Tibial nerve (tissue), 4 donors: ENCODE data around the gene FYTTD1.

Source experiments
- EP300 ChIP-seq, 2 donors: sonication (generic); formaldehyde crosslinking; IDR thresholded peaks; one replicate each; pipeline ENCODE4 v1.6.1; 2017; ENCODE audit warnings: antibody characterized with exemption in 2 of 2, mild to moderate bottlenecking in 1 of 2
- POLR2A ChIP-seq, 2 donors: fragments of 450-650 bp; IDR thresholded peaks; one replicate each; pipeline ENCODE4 v1.6.1; 2017; ENCODE audit warnings: antibody characterized with exemption in 2 of 2, mild to moderate bottlenecking in 2 of 2, moderate library complexity in 2 of 2
- TF ChIP-seq, protein P1 (sequence below), 5 experiments: fragments of 200-600 bp in 3 of 5; fragments of 450-650 bp in 2 of 5; sonication (generic) in 3 of 5; IDR thresholded peaks; one replicate each; pipeline ENCODE4 v1.5.1; 2016 to 2019; ENCODE audit warnings: antibody characterized with exemption in 5 of 5, mild to moderate bottlenecking in 3 of 5, moderate library complexity in 2 of 5

DNA sequence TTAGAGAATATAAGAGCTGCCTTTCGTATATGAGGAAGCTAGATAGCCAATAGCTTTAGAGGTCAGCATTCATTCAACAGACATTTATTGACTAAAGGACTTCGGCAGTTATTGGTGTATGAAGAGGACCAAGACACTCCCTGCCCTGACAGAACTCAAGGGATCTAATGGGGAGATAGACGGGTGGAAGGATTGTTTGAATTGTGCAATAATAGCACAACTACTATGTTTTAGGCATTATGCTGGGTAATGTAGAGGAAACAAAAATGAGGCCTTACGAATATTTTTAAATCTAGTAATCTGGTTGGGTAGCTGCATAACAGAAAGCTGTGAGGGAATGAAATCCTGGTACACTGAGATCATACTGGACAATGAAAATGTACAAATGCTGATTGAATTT lies 46.4 kb downstream of the FYTTD1 start:
- TF ChIP-seq, protein P1, sequence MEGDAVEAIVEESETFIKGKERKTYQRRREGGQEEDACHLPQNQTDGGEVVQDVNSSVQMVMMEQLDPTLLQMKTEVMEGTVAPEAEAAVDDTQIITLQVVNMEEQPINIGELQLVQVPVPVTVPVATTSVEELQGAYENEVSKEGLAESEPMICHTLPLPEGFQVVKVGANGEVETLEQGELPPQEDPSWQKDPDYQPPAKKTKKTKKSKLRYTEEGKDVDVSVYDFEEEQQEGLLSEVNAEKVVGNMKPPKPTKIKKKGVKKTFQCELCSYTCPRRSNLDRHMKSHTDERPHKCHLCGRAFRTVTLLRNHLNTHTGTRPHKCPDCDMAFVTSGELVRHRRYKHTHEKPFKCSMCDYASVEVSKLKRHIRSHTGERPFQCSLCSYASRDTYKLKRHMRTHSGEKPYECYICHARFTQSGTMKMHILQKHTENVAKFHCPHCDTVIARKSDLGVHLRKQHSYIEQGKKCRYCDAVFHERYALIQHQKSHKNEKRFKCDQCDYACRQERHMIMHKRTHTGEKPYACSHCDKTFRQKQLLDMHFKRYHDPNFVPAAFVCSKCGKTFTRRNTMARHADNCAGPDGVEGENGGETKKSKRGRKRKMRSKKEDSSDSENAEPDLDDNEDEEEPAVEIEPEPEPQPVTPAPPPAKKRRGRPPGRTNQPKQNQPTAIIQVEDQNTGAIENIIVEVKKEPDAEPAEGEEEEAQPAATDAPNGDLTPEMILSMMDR (IDR thresholded peaks at IDR 0.05) = no peak
- TF ChIP-seq POLR2A (IDR thresholded peaks at IDR 0.05) (no peak), EP300 (IDR thresholded peaks at IDR 0.05) (no peak)
